B cell (primary cell): ENCODE data around the gene WSB2. TPM values are rescaled to one million over a fixed set of nuclear protein-coding genes. Genes with fewer than 3 reads are reported as not detected.

Source experiments
- ATAC-seq: fragments of 200-7000 bp; cut with Tn5 transposase; one replicate; pipeline ENCODE4 v1.10.0; 2021; ENCODE audit warnings: low read depth, mild to moderate bottlenecking, moderate number of reproducible peaks, moderate library complexity
- CTCF ChIA-PET: fragments of 350-600 bp; sonication (Branson Sonifier 250); formaldehyde crosslinking; loops from one replicate; lab custom pipeline; 2021; ENCODE audit warnings: antibody characterized with exemption, inconsistent platforms; lab: Charles Lee
- POLR2A ChIA-PET: fragments of 350-600 bp; sonication (Branson Sonifier 250); formaldehyde crosslinking; loops from one replicate; lab custom pipeline; 2021; ENCODE audit warnings: antibody characterized with exemption; lab: Charles Lee
- DNase-seq: peaks from one replicate; pipeline ENCODE4 v3.0.0; 2013
- H2AFZ ChIP-seq: 2 replicates; pipeline ENCODE4 v1.6.1; 2012; ENCODE audit warnings: mild to moderate bottlenecking, low read depth, low read length; ENCODE audit not compliant: insufficient read depth, poor library complexity, severe bottlenecking
- H3K27ac ChIP-seq, 2 donors: 1 replicate in 1 of 2; 2 replicates in 1 of 2; pipeline ENCODE4 v1.5.1; 2012 to 2013; ENCODE audit warnings: low read length in 2 of 2, mild to moderate bottlenecking in 2 of 2, moderate library complexity in 1 of 2
- H3K27me3 ChIP-seq, 4 experiments: fragments of 200-600 bp in 1 of 4; sonication (generic) in 1 of 4; replicated peaks in 1 of 4; 1 replicate in 2 of 4; 2 replicates in 2 of 4; pipeline versions ENCODE4 v1.6.1 to v1.7.0; 2013 to 2016; ENCODE audit warnings: low read length in 3 of 4, mild to moderate bottlenecking in 2 of 4, mixed read lengths in 1 of 4, moderate library complexity in 1 of 4; ENCODE audit not compliant: insufficient read depth in 4 of 4, control insufficient read depth in 3 of 4; ENCODE audit errors: control extremely low read depth in 1 of 4
- H3K36me3 ChIP-seq, 2 experiments: replicated peaks in 1 of 2; 1 replicate in 1 of 2; 2 replicates in 1 of 2; pipeline versions ENCODE4 v1.6.1 to v1.7.1; 2013; ENCODE audit warnings: low read length in 1 of 2; ENCODE audit not compliant: insufficient read depth in 2 of 2, control insufficient read depth in 1 of 2; ENCODE audit errors: control extremely low read depth in 1 of 2, extremely low read depth in 1 of 2
- H3K4me1 ChIP-seq, 2 donors: fragments of 200-600 bp in 1 of 2; sonication (generic) in 1 of 2; 1 replicate in 1 of 2; 2 replicates in 1 of 2; pipeline versions ENCODE4 v1.5.1 to v1.6.1; 2013 to 2017; ENCODE audit warnings: low read length in 2 of 2; ENCODE audit not compliant: control insufficient read depth in 2 of 2, insufficient read depth in 2 of 2
- H3K4me2 ChIP-seq: replicated peaks from 2 replicates; pipeline ENCODE3; 2012; ENCODE audit warnings: mild to moderate bottlenecking, low read depth, low read length; ENCODE audit not compliant: poor library complexity, severe bottlenecking
- H3K4me3 ChIP-seq, 5 experiments: fragments of 200-600 bp in 1 of 5; sonication (generic) in 1 of 5; 1 replicate in 3 of 5; 2 replicates in 2 of 5; pipeline versions ENCODE4 v1.5.1 to v1.7.0; 2011 to 2016; ENCODE audit warnings: low read length in 4 of 5, mild to moderate bottlenecking in 4 of 5, low read depth in 2 of 5, control low read depth in 1 of 5, moderate library complexity in 1 of 5; ENCODE audit not compliant: insufficient read depth in 1 of 5; ENCODE audit errors: control extremely low read depth in 1 of 5, extremely low read depth in 1 of 5
- H3K79me2 ChIP-seq: fragments of 200-600 bp; sonication (generic); one replicate; pipeline ENCODE4 v1.6.0; 2016; ENCODE audit warnings: low read length; ENCODE audit not compliant: control insufficient read depth, insufficient read depth
- H3K9ac ChIP-seq: fragments of 200-600 bp; sonication (generic); 2 replicates; pipeline ENCODE4 v1.6.1; 2017; ENCODE audit warnings: mild to moderate bottlenecking, low read length, moderate library complexity
- H3K9me3 ChIP-seq, 3 donors: one replicate each; pipeline versions ENCODE4 v1.6.1 to v1.7.1; 2013; ENCODE audit warnings: low read length in 2 of 3; ENCODE audit not compliant: control insufficient read depth in 2 of 3, insufficient read depth in 1 of 3; ENCODE audit errors: control extremely low read depth in 1 of 3
- H4K20me1 ChIP-seq: 2 replicates; pipeline ENCODE4 v1.6.0; 2012; ENCODE audit warnings: mild to moderate bottlenecking, low read length; ENCODE audit not compliant: insufficient read depth, control insufficient read depth, poor library complexity, severe bottlenecking
- H3K27ac Mint-ChIP-seq: one replicate; pipeline ENCODE4 v1.8.0; 2021; ENCODE audit warnings: mixed read lengths
- H3K27me3 Mint-ChIP-seq: one replicate; pipeline ENCODE4 v1.8.0; 2021; ENCODE audit warnings: mixed read lengths
- H3K4me1 Mint-ChIP-seq: one replicate; pipeline ENCODE4 v1.8.0; 2021; ENCODE audit warnings: mixed read lengths
- H3K4me3 Mint-ChIP-seq: one replicate; pipeline ENCODE4 v1.8.0; 2021; ENCODE audit warnings: mixed read lengths
- H3K9me3 Mint-ChIP-seq: one replicate; pipeline ENCODE4 v1.8.0; 2022; ENCODE audit warnings: mixed read lengths; ENCODE audit not compliant: insufficient read depth
- EZH2 ChIP-seq: IDR thresholded peaks from 2 replicates; pipeline ENCODE4 v1.6.1; 2012; ENCODE audit warnings: borderline replicate concordance, low read depth, mild to moderate bottlenecking, moderate library complexity, low read length; ENCODE audit not compliant: insufficient read depth, poor library complexity, severe bottlenecking
- WGBS: methylation state at CpG from one replicate; pipeline ENCODE4 v1.1.5; 2013; ENCODE audit warnings: missing lambda C conversion rate; ENCODE audit not compliant: insufficient coverage; 5-methylcytosine and 5-hydroxymethylcytosine counted together
- intact Hi-C: fragments of 100-400 bp; cut with micrococcal nuclease; formaldehyde crosslinking; loops from one replicate; pipeline ENCODE4 v1.10.0; 2022
- polyA plus RNA-seq: library from polyadenylated mRNA; depleted of rRNA; stranded (reverse); fragments of >200 nt; gene quantifications from 2 replicates; pipeline ENCODE4 v1.2.3, GENCODE V29; 2012
- total RNA-seq, 2 donors: library from RNA; stranded (reverse); fragments of 120-200 nt in 1 of 2; gene quantifications; 1 replicate in 1 of 2; 2 replicates in 1 of 2; pipeline versions ENCODE4 v1.2.3 to v1.2.4, GENCODE V29; 2013 to 2022
- TF ChIP-seq, protein P1 (sequence below): fragments of 200-600 bp; IDR thresholded peaks from one replicate; pipeline ENCODE4 v1.8.0; 2022; ENCODE audit warnings: antibody characterized with exemption, mild to moderate bottlenecking

The WSB2 gene
- total and polyA plus RNA-seq, 2 donors (not counting 1 experiment from before 2014, with no cell fraction given): 12.3 to 21.4 TPM

DNA sequence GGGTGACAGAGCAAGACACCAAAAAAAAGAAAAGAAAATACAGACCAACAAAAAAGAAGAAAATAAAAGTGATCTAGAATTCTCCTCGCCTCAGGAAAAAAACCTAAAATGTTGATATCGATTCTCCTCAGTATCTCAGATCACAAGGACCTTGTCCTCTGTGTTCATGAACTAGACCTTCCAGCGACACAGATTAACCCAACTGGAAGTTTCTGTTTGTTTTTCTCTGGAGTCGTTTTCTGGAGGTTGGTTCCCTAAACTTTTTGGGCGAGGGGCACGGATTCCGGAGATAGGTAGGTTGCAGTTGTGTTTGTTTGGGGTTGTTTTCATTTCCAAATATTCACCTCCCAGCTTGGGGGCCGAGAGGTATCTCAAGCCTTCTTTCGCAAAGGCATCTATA is 45.0 kb downstream of the WSB2 start:
- Mint-ChIP-seq H3K9me3 (no peaks in the 10 kb centered on the region), H3K27ac (no peak overlapping the region), H3K4me3 (peak overlapping the region; percentile 91), H3K27me3 (no peaks in the 10 kb centered on the region), H3K4me1 (peaks cover 16% of the 10 kb centered on the region)
- intact Hi-C loops: loop anchor here (1.0 to 2.0 kb wide), 4 partner anchors 44 to 1651 kb away; partner anchors contain the start of genes PEBP1 and SUDS3
- H3K4me3 ChIP-seq: peak overlapping the region in 3 of 5 experiments; percentile 74 to 92 (median 81)
- TF ChIP-seq, protein P1, sequence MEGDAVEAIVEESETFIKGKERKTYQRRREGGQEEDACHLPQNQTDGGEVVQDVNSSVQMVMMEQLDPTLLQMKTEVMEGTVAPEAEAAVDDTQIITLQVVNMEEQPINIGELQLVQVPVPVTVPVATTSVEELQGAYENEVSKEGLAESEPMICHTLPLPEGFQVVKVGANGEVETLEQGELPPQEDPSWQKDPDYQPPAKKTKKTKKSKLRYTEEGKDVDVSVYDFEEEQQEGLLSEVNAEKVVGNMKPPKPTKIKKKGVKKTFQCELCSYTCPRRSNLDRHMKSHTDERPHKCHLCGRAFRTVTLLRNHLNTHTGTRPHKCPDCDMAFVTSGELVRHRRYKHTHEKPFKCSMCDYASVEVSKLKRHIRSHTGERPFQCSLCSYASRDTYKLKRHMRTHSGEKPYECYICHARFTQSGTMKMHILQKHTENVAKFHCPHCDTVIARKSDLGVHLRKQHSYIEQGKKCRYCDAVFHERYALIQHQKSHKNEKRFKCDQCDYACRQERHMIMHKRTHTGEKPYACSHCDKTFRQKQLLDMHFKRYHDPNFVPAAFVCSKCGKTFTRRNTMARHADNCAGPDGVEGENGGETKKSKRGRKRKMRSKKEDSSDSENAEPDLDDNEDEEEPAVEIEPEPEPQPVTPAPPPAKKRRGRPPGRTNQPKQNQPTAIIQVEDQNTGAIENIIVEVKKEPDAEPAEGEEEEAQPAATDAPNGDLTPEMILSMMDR: no peak
- H3K9ac ChIP-seq: peak overlapping the region; percentile 83
- no peaks in the 10 kb centered on the region for H4K20me1 ChIP-seq
- no peak overlapping the region for H3K27ac ChIP-seq
- CTCF ChIA-PET: interaction anchor here (0.6 to 1.6 kb wide), 2 partner anchors 105 to 673 kb away, joined by 3 to 5 read pairs; no protein-coding TSS in a partner anchor
- H3K4me1 ChIP-seq: peaks cover 11 to 16% of the 10 kb centered on the region in 2 donors
- peaks cover 0 to 19% of the 10 kb centered on the region in 2 experiments for H3K36me3 ChIP-seq
- H3K9me3 ChIP-seq: no peaks in the 10 kb centered on the region
- no peaks in the 10 kb centered on the region for H3K27me3 ChIP-seq
- peak overlapping the region; percentile 97 for H2AFZ ChIP-seq
- H3K4me2 ChIP-seq: peak overlapping the region; percentile 88
- POLR2A ChIA-PET: interaction anchor here (0.5 kb wide), 1 partner anchor 1820 kb away, joined by 5 read pairs; no protein-coding TSS in a partner anchor
- WGBS: 33% methylated on average over 1 of the region's 9 CpGs
- peaks cover 20% of the 10 kb centered on the region for H3K79me2 ChIP-seq
- no peak for DNase-seq
- ATAC-seq: no peak

DNA sequence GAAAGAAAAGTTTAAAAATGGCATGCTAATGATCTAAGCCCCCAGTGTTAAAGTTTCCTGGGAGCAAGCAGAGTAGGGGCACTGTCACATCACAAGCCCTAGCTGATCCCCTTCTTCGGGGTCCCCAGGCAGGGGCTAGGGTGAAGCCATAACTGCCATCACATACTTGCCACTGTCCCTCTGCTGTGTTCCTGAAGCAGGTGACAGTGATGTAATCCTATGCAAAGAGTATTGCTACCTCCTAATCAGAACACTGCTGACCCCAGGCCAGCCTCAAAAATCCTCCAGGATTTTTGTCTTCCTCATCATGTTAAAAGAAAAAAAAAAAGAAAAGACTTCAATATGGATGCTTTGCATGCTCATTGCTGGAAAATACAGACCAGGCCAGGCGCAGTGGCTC is 45.7 kb downstream of the WSB2 start:
- Histone ChIP-seq H3K79me2 (peaks cover 20% of the 10 kb centered on the region), H3K9ac (no peak overlapping the region), H3K27me3 (no peaks in the 10 kb centered on the region), H3K9me3 (no peaks in the 10 kb centered on the region), H2AFZ (no peak overlapping the region), H4K20me1 (no peaks in the 10 kb centered on the region), H3K4me2 (no peak overlapping the region), H3K4me1 (peaks cover 11 to 16% of the 10 kb centered on the region in 2 donors), H3K4me3 (no peak overlapping the region), H3K36me3 (peaks cover 0 to 13% of the 10 kb centered on the region in 2 experiments), H3K27ac (no peak overlapping the region)
- H3K27ac Mint-ChIP-seq: no peak overlapping the region
- H3K4me1 Mint-ChIP-seq: peaks cover 16% of the 10 kb centered on the region
- H3K27me3 Mint-ChIP-seq: no peaks in the 10 kb centered on the region
- intact Hi-C loops: no loop called here
- POLR2A ChIA-PET: no interaction called here
- TF ChIP-seq, protein P1: no peak
- no peak for TF ChIP-seq EZH2
- no peaks in the 10 kb centered on the region for H3K9me3 Mint-ChIP-seq
- CTCF ChIA-PET: interaction anchor here (1.6 kb wide), 1 partner anchor 106 kb away, joined by 5 read pairs; no protein-coding TSS in a partner anchor
- DNase-seq (no peak), ATAC-seq (no peak)
- 100% methylated on average over 1 of the region's 2 CpGs for whole genome bisulfite sequencing
- H3K4me3 Mint-ChIP-seq: no peak overlapping the region
